M059J (cell line): ENCODE measurements around the gene GASK1B. TPM values are rescaled to one million over a fixed set of nuclear protein-coding genes. Genes with fewer than 3 reads are reported as not detected.

ENCODE experiments used
- DNase-seq: peaks from one replicate; pipeline ENCODE4 v3.0.0-alpha.2; 2012; ENCODE audit warnings: low read depth
- total RNA-seq: library from RNA; depleted of rRNA; stranded (reverse); fragments of >200 nt; shearing (Covaris generic); gene quantifications from 2 replicates; pipeline ENCODE4 v1.2.3, GENCODE V29; 2014; rRNA removed

Gene GASK1B
- total RNA-seq, 1 experiment from 2014 or later, result 4.4 TPM

DNA sequence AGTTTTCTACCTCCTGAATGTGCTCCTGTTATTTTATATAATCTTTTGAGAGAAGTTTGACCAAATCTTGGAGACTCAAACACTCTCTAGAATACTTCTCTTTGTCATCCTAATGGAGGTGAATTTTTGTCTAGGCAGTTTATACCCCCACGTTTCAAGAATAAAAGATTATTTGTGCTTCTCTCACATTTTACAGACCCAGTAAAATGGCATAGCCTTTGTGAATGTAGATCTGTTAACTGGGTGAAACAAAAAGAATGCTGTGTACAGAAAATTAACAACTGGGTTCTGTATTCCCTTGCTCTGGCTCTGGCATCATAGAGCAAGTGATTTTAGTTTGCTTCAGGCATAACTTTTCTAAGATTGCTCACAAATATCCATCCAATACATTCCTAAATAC lies 26.1 kb downstream of the GASK1B start:
- no peak for DNase-seq

DNA sequence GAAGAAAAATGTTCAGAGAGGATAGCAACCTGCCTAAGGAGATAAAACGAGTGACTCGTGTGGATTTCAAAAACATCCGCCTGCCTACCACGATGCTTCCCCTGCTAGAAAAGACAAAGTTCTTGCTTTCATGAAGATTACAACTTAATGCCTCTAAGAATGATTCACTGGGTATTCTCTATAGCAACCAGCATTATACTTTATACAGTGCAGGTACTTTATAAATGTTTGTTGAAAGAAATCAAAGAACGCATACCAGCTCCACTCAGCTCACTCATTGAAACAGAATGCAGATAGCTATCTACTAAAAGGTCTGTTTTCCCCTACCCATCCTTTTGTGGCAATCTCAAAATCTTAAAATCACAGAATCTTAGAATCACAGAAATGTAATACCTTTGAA lies 33.7 kb downstream of the GASK1B start:
- DNase-seq, result peak; percentile 30

DNA sequence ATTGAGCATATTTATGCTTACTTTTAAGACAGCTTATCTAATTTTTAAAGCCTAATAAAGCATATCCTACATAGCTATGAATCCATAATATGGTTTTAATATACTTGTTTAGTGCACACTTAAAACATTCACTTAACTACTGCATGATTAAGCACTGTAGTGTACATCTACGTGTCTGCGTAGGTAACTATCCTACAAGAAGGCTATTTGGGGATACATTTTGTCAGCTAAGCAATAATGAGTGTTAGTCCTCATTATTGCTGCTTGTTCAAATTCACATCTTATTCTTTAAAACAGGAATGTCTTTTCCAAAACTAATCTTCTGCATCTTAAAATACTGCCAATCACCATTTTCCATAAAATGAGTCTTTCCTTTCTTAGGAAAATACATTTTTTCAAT lies 38.6 kb downstream of the GASK1B start:
- no peak for DNase-seq

DNA sequence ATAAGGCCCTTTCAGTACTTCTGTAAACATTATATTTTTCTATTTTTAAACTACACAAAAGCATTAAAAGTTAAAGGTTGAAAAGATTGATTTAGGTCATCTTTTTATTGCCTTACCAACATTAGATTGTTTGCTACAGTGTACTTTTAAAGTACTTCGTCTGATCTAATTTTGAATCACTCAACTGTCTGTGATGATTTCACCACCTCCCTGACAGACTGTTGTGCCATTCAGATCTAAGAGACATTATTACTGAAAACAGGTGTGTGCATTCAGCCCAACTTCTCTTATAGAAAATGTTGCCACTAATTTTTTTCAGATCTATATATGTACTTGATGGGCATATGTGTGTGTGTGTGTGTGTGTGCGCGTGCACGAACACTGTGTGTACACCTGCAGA lies 39.3 kb downstream of the GASK1B start:
- DNase-seq, result no peak

DNA sequence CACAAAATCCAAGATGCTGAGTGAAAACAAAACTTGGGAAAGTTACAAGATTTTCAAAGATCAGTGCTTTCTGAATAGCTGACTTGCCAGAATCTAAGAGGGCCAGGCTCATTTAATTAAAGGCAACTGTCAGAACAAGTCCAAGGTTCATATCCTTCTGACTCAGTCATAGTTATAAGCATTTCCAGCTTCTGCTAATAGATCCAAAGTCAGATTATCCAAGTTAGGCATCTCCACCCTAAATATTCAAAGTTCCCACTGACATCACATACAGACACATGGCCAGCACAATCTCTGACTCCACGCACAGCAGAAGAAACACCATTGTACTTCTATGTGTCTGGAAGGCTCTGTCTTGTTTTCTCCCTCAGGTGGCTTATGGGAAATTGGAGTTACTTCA lies 41.8 kb downstream of the GASK1B start:
- no peak for DNase-seq

DNA sequence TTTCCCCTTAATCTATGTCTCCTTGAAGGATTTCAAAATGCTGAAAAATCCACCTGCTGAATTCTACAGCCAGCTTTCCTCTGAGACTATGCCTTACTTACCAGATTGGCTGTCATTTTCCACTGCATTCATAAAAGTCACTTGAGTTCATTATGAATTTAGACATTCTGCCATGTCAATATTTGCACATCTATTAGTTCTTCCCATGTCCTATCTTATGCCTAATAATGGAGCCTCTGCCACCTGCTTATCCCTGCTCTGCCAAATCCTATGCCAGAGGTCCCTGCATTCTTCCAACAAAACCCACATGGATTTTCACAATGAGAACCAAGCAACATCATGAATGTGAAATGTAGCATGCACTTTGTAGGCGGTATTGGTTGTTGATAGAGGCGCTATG lies 42.6 kb downstream of the GASK1B start:
- DNase-seq, result no peak

DNA sequence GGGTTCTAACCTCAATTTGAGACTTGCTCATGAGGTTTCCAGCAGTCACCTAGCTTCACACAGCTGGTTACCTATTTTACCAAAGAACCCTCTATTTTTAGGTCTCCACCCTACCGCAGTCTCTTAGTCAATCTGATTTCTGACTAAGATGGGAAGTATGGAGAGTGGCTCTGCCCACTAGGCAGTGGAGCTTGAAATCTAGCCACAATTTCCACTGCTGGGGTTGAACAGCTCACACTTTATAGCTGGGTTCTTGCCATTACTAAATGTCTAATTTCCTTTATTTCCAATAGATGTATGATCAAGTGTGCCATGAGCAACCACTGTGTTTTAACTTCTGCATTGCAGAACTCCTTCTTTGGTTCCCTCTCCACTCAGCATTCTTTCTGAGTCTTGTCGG lies 43.1 kb downstream of the GASK1B start:
- peak; percentile 59 for DNase-seq

DNA sequence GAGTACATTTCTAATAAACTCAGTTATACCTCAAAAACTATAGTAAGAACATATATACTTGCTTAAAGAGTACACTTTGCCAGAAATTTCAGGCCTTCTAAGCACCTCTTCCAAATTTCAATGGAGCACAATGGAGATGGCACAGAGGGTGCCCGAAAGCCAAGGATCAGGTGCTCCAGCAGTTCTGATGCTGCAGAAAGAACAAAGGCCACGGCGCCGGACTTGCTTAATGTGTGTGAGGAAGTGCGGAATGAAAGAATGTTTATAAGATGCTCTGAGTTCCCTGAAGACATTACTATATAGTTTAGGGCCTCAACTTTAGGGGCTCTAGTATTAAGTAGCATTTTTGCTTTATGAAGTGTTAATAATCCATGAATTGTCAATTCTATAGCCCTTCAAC lies 44.3 kb downstream of the GASK1B start:
- no peak for DNase-seq

DNA sequence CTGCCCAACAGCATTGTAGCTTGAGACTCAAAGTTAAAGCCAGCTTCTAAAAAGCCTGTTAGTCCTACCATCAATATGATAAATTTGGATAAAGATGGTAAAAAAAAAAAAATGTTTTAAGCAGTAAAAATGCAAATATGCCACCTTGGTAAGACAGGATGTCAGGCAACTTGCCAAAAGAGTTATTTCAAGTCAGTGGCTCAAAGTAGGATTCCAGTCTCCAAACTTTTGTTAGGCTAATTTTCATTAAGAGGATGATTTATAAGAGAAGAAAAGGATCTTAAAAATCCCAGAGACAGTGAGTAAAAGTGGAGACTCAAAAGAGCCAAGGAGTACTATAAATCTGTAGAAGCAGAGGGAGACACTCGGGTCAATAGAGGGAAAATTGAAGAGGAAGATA lies 47.5 kb downstream of the GASK1B start:
- no peak for DNase-seq

Other genes starting within 250 kb of the GASK1B start
- 3.3 TPM in 2 replicates for gene TMEM144, start 37.5 kb upstream of the GASK1B start, total RNA-seq